Measurements from ENCODE around the gene RASGRP4.
A peak's percentile ranks its signal among the peaks of the same experiment; 100 is the strongest.
"Not testable (repeated sequence)": the region's sequence is repeated elsewhere in the genome, so short reads cannot be mapped to it uniquely, and the experiment has no call there.

RASGRP4 gene

DNA sequence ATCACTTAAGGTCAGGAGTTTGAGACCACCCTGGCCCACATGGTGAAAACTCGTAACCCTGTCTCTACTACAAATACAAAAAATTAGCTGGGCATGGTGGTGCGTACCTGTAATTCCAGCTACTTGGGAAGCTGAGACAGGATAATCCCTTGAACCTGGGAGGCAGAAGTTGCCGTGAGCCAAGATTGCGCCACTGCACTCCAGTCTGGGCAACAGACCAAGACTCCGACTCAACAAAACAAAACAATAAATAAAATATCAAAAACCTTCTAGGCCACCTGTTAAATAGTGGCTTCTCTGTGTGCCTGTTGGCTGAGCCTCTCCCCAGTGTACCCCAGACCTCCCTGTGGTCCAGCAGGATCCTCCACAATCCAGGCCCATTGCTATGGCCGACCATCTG, 54.9 kb downstream of the RASGRP4 start:
- DNase-seq (ENCODE audit: low read depth in 2 of 2) = no peak

- DNase-seq (ENCODE audit: low read depth in 2 of 2) = no peak
Observed at GRCh38 chr19:38370299-38370698, 55.7 kb downstream of the RASGRP4 start.

DNA sequence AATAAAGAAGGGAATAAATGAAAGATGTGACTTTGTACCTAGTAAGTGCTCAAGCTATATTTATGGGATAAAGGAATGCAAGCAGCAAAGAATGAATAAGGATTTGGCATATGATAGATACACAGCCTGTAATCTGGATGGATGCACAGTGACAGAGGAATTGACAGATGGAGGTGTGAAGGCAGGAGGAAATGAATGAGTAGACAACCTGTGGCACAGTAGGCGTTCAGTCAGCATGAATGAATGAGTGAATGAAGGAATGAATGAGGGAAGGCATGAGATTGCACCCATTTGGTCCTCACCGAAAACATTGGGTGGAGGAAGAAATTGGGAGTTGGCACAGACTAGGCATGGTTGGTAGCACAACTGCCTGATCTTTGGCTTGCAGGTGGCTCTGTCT, 56.4 kb downstream of the RASGRP4 start:
- DNase-seq (ENCODE audit: low read depth in 2 of 2) = no peak

GRCh38 chr19:38367041-38367440, 59.0 kb downstream of the RASGRP4 start:
- DNase-seq (ENCODE audit: low read depth in 2 of 2) = no peak

GRCh38 chr19:38362946-38363688, 62.9 kb downstream of the RASGRP4 start:
- not testable (repeated sequence) for DNase-seq (ENCODE audit: low read depth in 2 of 2)

DNA sequence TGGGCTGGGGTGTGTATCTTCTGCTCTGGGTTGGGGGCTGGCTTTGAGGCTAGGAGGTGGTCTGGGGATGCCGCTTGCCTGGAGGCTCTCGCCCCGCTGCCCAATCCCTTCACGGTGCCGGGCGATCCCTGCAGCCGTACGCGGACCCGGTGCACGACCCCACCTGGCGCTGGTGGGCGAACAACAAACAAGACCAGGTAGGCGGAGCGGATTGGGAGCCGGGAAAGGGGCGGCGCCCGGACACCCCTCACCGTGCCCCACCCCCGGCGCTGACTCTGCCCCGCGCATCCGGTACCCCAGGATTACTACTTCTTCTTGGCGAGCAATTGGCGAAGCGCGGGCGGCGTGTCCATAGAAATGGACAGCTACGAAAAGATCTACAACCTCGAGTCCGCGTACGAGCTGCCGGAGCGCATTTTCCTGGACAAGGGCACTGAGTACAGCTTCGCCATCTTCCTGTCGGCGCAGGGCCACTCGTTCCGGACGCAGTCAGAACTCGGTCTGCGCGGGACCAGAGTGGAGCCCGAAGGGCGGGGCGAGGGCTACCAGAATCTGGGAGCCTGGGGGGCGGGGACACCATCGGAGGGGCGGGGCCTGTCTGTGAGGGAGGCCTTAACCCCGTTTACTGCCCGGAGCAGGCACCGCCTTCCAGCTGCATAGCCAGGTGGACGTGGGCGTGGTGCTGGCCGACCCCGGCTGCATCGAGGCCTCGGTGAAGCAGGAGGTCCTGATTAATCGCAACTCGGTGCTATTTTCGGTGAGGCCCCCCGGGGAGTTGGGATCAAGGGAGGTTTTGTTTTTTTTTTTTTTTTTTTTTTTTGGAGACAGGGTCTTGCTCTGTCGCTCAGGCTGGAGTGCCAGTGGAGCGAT, 63.7 kb downstream of the RASGRP4 start:
- no peak for DNase-seq (ENCODE audit: low read depth in 2 of 2)

GRCh38 chr19:38361633-38362075, 64.4 kb downstream of the RASGRP4 start:
- DNase-seq (ENCODE audit: low read depth in 2 of 2) = peak in 1 of 2 experiments; percentile 17

DNA sequence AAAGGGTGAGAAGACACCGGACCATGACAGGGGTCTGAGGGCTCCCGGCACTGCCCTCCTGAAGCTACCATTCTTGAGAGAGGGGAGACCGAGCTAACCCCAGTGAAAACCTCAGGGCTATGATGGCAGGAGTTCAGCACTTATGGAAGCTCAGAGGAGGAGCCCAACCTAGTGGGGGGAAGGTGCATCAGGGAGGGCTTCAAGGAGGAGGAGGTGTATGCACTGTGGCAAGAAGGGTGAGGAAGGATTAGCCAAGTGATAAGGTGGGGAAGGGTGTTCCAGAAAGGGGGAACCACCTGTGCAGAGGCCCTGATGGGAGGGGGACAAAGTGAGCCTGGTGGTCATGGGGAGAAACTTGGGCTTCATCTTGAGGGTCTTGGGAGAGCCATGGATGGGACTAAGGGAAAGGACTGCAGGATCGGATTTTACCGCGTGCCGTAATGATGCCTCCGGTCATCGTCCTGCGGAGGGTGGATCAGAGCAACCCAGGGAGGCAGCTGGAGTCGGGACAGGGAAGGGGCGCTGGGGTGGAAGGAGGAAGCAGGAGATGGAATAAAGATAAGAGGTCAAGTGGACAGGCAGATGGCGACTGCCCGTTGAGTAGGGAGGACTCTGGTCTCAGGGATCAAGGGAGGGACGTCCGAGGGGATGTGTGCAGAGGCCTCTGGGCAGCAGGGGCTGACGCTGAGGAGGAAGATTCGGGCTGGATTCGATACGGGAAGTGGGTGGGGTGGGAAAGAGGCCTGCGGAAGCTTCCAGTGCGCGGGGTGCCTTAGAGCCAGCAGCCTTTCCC, 65.0 kb downstream of the RASGRP4 start:
- no peak for DNase-seq (ENCODE audit: low read depth in 2 of 2)

GRCh38 chr19:38360351-38360750, 65.7 kb downstream of the RASGRP4 start:
- no peak for DNase-seq (ENCODE audit: low read depth in 2 of 2)

DNA sequence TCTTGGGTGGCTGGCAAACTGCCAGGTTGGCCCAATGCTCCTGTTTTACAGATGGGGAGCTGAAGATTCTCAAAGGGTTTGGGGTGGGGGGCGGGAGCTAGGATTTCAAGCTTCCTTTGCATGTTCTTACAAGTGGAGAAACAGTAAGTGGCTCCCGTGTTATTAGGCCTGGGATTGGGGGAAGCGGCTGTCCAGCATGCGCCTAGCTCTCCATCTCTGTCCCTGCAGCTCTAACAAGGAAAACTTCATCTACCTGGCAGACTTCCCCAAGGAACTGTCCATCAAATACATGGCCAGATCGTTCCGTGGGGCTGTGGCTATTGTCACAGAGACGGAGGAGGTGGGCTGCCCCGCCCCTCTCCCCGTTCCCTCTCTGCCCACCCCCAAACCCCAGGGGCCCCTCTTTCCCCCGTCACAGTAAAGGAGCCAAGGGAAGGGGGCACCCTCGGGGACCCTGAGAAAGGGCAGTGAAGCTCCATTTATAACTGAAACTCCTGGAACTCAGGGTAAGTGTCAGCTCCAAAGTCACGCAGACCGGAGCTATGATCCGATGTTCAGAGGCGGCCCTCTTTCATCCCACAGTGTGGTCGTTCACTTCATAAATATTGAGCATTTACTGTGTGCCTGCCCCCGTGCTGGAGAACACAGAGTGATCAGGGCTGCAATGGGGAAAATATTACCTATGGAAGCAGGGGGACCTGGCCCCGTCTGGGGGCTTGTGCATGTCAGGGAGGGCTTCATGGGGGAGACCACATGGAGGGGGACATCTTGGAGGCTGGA, 66.6 kb downstream of the RASGRP4 start:
- no peak for DNase-seq (ENCODE audit: low read depth in 2 of 2)
